Epithelial cell of prostate (primary cell): Measurements from ENCODE around the gene AP1M1.

Experiments
- DNase-seq: peaks from one replicate; pipeline ENCODE4 v3.0.0-alpha.2; 2011; ENCODE audit warnings: low read depth, low spot score
- H3K27ac ChIP-seq: fragments of 450-650 bp; 2 replicates; pipeline ENCODE4 v1.5.1; 2017; ENCODE audit warnings: mild to moderate bottlenecking

AP1M1 gene

DNA sequence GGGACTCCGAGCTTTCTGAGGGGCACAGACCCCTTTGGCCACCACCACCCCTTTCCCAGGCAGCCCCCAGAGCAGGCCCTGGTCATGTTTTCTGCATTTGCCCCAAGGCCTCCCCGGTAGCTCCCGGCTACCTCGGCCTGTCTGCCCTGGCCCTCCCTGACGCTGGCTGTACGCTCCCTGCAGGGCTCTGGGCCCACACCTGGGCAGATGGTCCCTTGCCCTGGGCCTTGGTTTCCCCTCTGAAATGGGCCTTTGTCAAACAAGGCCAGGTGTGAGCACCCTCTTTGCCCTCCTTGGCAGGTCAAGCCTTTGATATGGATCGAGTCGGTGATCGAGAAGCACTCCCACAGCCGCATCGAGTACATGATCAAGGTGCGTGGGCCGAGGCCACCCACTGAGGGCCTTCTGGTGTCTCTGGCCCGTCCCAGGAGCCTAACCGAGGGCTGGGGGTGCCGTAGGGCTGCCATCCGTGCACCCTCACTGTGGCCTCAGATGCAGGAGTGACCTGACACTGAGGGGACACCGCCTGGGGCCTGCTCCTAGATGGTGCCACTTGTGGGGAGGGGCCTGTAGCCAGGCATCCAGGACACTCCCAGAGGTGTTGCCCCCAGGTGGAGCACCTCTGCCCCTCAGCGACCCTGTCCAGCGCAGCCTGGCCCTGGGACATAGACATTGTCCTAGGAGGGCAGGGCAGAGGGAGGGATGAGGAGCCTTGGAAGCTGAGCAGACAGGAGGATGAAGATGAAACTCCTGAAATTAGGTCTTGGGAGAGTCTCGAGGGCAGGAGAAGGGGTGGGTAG is 30.3 kb downstream of the AP1M1 start:
- no peak for DNase-seq

DNA sequence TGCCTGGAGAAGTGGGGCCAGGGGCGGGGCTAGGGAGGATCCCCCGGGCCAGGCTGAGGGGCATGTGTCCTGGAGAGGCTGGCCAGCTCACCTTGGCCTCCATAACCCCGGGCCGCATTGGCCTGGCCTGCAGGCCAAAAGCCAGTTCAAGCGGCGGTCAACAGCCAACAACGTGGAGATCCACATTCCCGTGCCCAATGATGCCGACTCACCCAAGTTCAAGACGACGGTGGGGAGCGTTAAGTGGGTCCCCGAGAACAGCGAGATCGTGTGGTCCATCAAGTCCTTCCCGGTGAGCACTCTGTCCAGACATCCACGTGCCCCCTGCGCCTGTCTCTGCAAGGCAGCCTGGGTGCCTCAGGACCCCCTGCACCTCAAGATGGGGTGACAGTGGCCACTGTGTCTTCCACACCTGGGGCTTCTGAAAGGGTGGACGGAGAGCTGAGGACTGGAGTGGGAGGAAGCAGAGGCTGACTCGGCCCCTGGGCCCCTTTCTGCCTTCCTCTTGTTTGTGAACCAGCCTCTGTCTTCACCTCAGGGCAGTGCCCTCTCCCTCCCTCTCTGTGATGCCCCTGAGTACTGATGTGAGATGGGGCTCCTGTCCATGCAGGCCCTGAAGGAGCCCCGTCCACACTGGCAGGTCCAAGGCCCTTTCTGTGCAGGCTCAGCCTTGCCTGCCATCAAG is 31.1 kb downstream of the AP1M1 start:
- H3K27ac ChIP-seq = no peak overlapping the region
- no peak for DNase-seq

More for the DNA sequence above, 30.3 kb downstream of the AP1M1 start:
- no peak overlapping the region for H3K27ac ChIP-seq

DNA sequence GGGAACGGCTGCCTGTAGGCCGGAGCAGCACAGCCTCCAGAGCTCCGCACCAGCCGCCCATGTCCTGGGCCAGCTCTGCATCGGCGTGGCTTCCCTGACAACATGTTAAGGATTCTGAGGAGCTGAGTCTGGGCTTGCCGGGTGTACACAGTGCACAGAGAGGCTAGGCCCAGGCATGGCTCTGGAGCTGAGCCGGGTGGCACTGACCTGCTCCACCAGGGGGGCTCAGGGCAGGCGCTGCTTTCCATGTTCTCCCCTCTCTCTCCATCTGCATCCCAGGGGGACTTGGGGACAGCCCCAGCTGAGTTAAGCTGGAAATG is 31.6 kb downstream of the AP1M1 start:
- H3K27ac ChIP-seq = no peak overlapping the region
- DNase-seq = no peak

GRCh38 chr19:16232127-16232526 is 34.4 kb downstream of the AP1M1 start:
- H3K27ac ChIP-seq = no peak overlapping the region

DNA sequence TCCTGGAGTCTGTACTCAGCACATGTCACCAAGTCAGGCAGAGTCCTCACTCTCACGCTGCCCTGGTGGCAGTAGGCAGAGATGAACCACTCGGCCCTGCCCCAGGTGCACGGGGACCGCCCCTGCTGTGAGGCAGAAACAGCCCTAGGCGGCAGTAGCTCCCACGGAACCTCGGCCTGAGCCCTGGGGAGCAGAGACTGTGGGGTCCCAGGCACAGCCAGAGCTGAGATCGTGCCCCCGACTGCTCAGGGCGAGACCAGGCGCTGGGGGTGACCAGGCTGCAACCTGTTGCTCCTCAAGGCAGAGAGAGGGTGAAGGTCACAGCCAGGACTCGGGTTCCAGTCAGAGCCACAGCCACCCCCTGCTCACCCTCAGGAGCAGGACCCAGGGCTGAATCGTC is 34.9 kb downstream of the AP1M1 start:
- no peak overlapping the region for H3K27ac ChIP-seq
- no peak for DNase-seq

More at GRCh38 chr19:16232127-16232526, 34.4 kb downstream of the AP1M1 start:
- DNase-seq = no peak

- DNase-seq = no peak
- no peak overlapping the region for H3K27ac ChIP-seq
Observed at GRCh38 chr19:16233081-16233776, 35.5 kb downstream of the AP1M1 start.

GRCh38 chr19:16233836-16234551 is 36.3 kb downstream of the AP1M1 start:
- DNase-seq = no peak
- H3K27ac ChIP-seq = no peak overlapping the region

GRCh38 chr19:16234552-16235445 is 37.1 kb downstream of the AP1M1 start:
- no peak for DNase-seq
- H3K27ac ChIP-seq = no peak overlapping the region

DNA sequence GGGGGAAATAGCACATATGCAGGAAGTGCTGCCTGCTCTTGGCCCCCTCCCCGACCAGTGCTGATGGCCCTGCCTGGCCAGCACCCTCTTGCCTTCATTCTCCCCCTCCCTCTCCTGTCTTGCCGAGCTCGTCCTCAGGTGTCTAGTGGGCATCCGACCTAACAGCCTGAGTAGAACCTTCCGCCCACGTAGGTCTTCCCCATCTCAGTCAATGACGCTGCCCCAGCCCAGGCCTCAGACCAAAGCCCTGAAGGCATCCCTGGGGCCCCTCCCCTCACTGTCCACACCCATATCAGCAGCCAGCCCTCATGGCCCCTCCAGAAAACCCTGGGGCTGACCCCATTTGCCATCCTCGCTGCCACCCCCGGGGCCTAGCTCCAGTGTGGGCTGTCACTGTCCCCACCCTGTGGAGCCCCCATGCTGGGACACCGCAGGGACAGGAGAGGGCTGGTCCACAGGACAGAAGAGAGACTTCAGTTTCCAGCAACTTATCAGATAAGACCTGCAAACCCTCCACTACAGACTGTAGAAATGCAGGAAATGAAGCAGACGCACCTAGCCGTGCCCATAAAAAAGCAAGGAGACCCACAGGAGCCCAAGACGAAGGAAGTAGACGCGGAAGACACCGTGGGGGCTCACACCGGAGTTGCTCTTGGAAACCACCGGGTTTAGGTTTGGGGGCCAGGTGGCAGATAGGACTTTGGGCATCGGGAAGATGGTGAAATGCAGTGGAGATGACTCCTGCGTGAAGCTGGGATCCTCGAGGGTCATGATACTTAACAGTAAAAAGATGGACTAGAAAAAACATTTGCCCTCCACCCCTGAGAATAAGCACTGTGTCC is 38.3 kb downstream of the AP1M1 start:
- H3K27ac ChIP-seq = no peak overlapping the region
- no peak for DNase-seq

GRCh38 chr19:16244091-16244490 is 46.4 kb downstream of the AP1M1 start:
- no peak overlapping the region for H3K27ac ChIP-seq
- DNase-seq = no peak

DNA sequence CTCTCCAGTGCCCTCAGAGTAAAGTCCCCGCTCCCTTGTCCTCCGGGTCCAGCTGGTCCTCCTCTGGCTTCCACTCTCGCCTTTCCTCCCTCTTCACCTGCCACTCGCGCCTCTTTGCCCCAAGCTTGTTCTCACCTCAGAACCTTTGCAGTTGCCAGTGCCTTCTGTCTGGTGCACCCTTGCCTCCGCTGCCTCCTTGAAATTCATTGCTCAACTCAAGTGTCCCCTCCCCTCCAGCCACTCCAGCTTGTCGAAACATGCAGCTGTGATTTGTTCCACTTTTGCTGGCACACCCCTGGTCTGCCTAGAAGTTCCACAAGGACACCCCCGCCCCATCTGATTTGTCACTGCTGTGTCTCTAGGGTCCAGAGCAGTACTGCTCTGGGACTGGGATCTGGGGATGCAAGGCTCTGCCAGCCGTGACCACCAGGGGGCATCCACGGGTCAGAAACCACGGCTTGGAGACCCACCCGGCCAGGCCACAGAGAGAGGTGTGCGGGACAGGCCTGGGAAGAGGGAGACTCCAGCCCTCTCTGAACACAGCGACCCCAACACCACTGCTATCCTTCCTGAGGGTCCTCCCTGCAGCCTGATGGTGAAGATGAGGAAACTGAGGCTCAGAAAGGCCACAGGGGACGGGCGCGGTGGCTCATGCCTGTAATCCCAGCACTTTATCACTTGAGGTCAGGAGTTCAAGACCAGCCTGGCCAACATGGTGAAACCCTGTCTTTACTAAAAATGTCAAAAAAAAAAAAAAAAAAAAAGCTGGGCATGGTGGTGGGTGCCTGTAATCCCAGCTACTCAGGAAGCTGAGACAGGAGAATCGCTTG is 49.9 kb downstream of the AP1M1 start:
- no peak overlapping the region for H3K27ac ChIP-seq
- peak; percentile 18 for DNase-seq

- DNase-seq = no peak
- H3K27ac ChIP-seq = no peak overlapping the region
Observed at GRCh38 chr19:16248380-16249023, 50.8 kb downstream of the AP1M1 start.

DNA sequence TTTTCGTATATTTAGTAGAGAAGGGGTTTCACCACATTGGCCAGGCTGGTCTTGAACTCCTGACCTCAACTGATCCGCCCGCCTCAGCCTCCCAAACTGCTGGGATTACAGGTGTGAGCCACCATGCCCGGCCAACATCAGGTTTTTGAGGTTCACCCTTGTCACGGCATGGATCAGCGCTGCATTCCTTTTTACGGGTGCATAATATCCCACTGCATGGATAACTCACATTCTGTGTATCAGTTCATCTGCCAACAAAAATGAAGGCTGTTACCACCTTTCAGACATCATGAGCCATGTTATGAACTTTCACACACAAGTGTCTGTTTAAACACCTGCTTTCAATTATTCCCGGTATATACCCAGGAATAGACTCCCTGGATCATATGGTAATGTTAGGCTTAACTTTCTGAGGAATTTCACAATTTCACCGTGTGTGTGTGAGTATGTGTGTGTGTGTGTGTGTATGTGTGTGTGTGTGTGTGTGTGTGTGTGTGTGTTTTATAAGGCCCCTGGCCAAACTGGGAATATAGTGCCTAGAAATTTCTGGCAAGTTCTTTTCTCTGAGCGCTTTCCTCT is 52.2 kb downstream of the AP1M1 start:
- no peak overlapping the region for H3K27ac ChIP-seq
- no peak for DNase-seq

- DNase-seq = no peak
- no peak overlapping the region for H3K27ac ChIP-seq
Observed at GRCh38 chr19:16252459-16253205, 54.9 kb downstream of the AP1M1 start.

- no peak for DNase-seq
- H3K27ac ChIP-seq = no peak overlapping the region
Observed at GRCh38 chr19:16254851-16255408, 57.2 kb downstream of the AP1M1 start.

- DNase-seq = no peak
- H3K27ac ChIP-seq = no peak overlapping the region
Observed at GRCh38 chr19:16257509-16258002, 59.8 kb downstream of the AP1M1 start.
